ENCODE results near the gene ZNF836. TPM values are rescaled to one million over a fixed set of nuclear protein-coding genes. Genes with fewer than 3 reads are reported as not detected.

The ZNF836 gene
- total RNA-seq, 2 donors from 2014 or later = 2.0 to 12.2 TPM

DNA sequence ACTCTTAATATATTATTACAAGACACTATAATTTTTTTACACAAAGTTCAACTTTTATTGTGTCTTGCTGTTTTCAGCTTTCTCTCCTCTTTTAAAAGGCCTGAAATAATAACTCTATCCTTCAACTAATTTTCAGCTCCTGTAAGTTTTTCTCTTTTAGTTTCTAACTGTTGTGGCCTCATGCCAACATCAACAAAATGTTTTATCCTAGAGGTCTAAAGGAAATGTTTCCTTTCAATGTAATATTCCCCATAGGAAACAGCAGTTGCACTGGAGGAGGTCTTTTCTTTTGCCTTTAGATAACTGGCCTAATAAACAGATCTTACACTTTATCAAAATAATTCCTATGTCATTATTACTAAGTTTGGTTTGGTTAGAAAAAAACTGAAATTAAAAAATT, 23.2 kb downstream of the ZNF836 start:
- Histone ChIP-seq H3K27me3 (no peaks in the 10 kb centered on the region), H3K4me1 (no peaks in the 10 kb centered on the region), H3K36me3 (replicated peaks in 1 of 2; ENCODE audit: insufficient read depth in 1 of 2, low read depth in 2 of 2) (no peaks in the 10 kb centered on the region), H3K4me3 (no peak overlapping the region), H3K27ac (no peak overlapping the region), H3K9me3 (no peaks in the 10 kb centered on the region)
- DNase-seq (no peak), ATAC-seq (no peak)
- TF ChIP-seq CTCF (IDR thresholded peaks at IDR 0.05) (no peak), POLR2A (IDR thresholded peaks at IDR 0.05) (no peak)
- intact Hi-C loops (cut with DNase I) = no loop called here

DNA sequence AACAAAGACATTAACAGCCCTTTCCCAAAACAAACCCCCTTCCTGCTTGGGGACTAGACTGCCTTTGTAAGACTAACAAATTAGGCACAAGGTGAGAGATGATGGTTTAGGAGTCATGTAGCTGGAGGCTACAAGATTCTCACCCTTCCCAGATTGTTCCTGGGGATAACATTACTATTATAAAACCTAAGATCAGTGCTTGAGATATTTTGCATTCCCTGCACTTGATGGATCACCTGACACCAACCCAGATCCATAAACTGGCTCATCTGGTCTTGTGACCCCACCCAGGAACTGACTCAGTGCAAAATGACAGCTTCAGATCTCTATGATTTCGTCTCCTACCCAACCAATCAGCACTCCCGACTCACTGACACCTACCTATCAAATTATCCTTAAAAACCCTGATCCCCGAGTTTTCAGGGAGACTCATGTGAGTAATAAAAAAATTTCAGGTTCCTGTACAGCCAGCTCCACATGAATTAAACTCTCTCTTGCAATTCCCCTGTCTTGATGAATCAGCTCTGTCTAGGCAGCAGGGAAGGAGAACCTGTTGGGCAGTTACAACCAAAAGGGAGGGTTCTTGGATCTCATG, 29.3 kb downstream of the ZNF836 start:
- Histone ChIP-seq H3K27me3 (no peaks in the 10 kb centered on the region), H3K27ac (no peak overlapping the region), H3K9me3 (no peaks in the 10 kb centered on the region), H3K4me1 (peaks cover 21% of the 10 kb centered on the region), H3K4me3 (no peak overlapping the region), H3K36me3 (replicated peaks in 1 of 2; ENCODE audit: insufficient read depth in 1 of 2, low read depth in 2 of 2) (no peaks in the 10 kb centered on the region)
- 75 to 83% methylated on average over 3 of the region's 3 CpGs for WGBS, 2 donors
- no peak for TF ChIP-seq CTCF (IDR thresholded peaks at IDR 0.05)
- TF ChIP-seq POLR2A (IDR thresholded peaks at IDR 0.05) = no peak
- intact Hi-C loops (cut with DNase I) = no loop called here
- ATAC-seq (no peak), DNase-seq (no peak)

DNA sequence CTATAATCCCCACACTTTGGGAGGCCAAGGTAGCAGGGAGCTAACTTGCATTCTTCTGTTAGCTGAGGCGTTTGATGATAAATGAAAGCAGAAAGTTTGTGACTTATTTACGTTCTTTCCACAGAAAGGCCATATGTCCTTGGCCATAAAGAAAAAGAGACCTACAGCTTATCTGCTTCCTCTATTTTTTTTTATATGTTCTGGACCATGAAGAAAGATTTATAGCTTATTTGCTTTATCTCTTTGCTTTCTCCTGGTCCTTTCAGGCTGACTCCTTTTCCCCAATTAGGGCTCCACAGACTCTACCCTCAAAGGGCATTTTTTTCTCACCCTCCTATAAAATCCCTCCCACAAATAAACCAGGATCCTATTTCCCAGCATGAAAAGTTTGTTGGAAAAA, 30.2 kb downstream of the ZNF836 start:
- peaks cover 21% of the 10 kb centered on the region for H3K4me1 ChIP-seq
- no peak for DNase-seq
- no peaks in the 10 kb centered on the region for H3K27me3 ChIP-seq
- H3K9me3 ChIP-seq = no peaks in the 10 kb centered on the region
- no peak for ATAC-seq
- H3K4me3 ChIP-seq = no peak overlapping the region
- H3K36me3 ChIP-seq (replicated peaks in 1 of 2; ENCODE audit: insufficient read depth in 1 of 2, low read depth in 2 of 2) = no peaks in the 10 kb centered on the region
- TF ChIP-seq CTCF (IDR thresholded peaks at IDR 0.05) (no peak), POLR2A (IDR thresholded peaks at IDR 0.05) (no peak)
- intact Hi-C loops (cut with DNase I) = no loop called here
- H3K27ac ChIP-seq = peak overlapping the region in 1 of 4 donors; percentile 94
- WGBS, 2 donors = 66 to 85% methylated on average over 2 of the region's 2 CpGs

- Histone ChIP-seq H3K27ac (peak overlapping the region; percentile 3 to 94 (median 92)), H3K4me3 (no peak overlapping the region), H3K36me3 (replicated peaks in 1 of 2; ENCODE audit: insufficient read depth in 1 of 2, low read depth in 2 of 2) (no peaks in the 10 kb centered on the region), H3K9me3 (no peaks in the 10 kb centered on the region), H3K4me1 (peaks cover 21% of the 10 kb centered on the region), H3K27me3 (no peaks in the 10 kb centered on the region)
- intact Hi-C loops (cut with DNase I) = no loop called here
- ATAC-seq (no peak), DNase-seq (peak in 3 of 4 donors; percentile 3 to 13 (median 13))
- no peak for TF ChIP-seq POLR2A (IDR thresholded peaks at IDR 0.05)
- TF ChIP-seq CTCF (IDR thresholded peaks at IDR 0.05) = no peak
- 8 to 10% methylated on average over 21 to 22 of the region's 22 CpGs for WGBS, 2 donors
Observed at GRCh38 chr19:52140032-52140710, 31.2 kb downstream of the ZNF836 start.
